ENCODE measurements around the gene GRIN3B. TPM values are rescaled to one million over a fixed set of nuclear protein-coding genes. Genes with fewer than 3 reads are reported as not detected.

Gene GRIN3B
- total and polyA plus RNA-seq, 8 donors = 0.03 TPM; not detected in 7

- WGBS, 5 donors = 73 to 85% (median 78%) methylated on average over 26 to 37 of the region's 37 CpGs
- no peak overlapping the region for H3K27ac ChIP-seq
- TF ChIP-seq POLR2A (IDR thresholded peaks at IDR 0.05) (no peak), POLR2AphosphoS5 (IDR thresholded peaks at IDR 0.05) (no peak), EP300 (IDR thresholded peaks at IDR 0.05) (no peak)
- TF ChIP-seq, protein P1, sequence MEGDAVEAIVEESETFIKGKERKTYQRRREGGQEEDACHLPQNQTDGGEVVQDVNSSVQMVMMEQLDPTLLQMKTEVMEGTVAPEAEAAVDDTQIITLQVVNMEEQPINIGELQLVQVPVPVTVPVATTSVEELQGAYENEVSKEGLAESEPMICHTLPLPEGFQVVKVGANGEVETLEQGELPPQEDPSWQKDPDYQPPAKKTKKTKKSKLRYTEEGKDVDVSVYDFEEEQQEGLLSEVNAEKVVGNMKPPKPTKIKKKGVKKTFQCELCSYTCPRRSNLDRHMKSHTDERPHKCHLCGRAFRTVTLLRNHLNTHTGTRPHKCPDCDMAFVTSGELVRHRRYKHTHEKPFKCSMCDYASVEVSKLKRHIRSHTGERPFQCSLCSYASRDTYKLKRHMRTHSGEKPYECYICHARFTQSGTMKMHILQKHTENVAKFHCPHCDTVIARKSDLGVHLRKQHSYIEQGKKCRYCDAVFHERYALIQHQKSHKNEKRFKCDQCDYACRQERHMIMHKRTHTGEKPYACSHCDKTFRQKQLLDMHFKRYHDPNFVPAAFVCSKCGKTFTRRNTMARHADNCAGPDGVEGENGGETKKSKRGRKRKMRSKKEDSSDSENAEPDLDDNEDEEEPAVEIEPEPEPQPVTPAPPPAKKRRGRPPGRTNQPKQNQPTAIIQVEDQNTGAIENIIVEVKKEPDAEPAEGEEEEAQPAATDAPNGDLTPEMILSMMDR (IDR thresholded peaks at IDR 0.05) = no peak
- peaks cover 0 to 19% (median 11%) of the 10 kb centered on the region in 4 donors for H3K9me3 ChIP-seq
- intact Hi-C loops (cut with DNase I; ENCODE audit: low total_unique reads) = no loop called here
- no peak overlapping the region for H3K4me3 ChIP-seq
- H3K4me1 ChIP-seq = no peaks in the 10 kb centered on the region
- DNase-seq = no peak
- peaks cover 14 to 28% (median 27%) of the 10 kb centered on the region in 4 donors for H3K36me3 ChIP-seq
- H3K27me3 ChIP-seq = peaks cover 0 to 7% (median 0%) of the 10 kb centered on the region in 3 donors
These were observed 25.5 kb upstream of the GRIN3B start for GRCh38 chr19:974564-975257.

- intact Hi-C loops (cut with DNase I; ENCODE audit: low total_unique reads) = no loop called here
These were observed 23.7 kb upstream of the GRIN3B start for GRCh38 chr19:976476-976875.

GRCh38 chr19:977058-977464 is 23.2 kb upstream of the GRIN3B start:
- Histone ChIP-seq H3K9me3 (no peaks in the 10 kb centered on the region), H3K4me1 (peaks cover 0 to 9% (median 8%) of the 10 kb centered on the region in 4 donors), H3K27me3 (peaks cover 0 to 12% (median 0%) of the 10 kb centered on the region in 3 donors), H3K36me3 (peaks cover 0 to 4% (median 4%) of the 10 kb centered on the region in 4 donors), H3K27ac (no peak overlapping the region), H3K4me3 (no peak overlapping the region)
- DNase-seq = no peak
- TF ChIP-seq, protein P1 (IDR thresholded peaks at IDR 0.05) = no peak
- no peak for TF ChIP-seq EP300 (IDR thresholded peaks at IDR 0.05)
- no peak for TF ChIP-seq POLR2AphosphoS5 (IDR thresholded peaks at IDR 0.05)
- TF ChIP-seq POLR2A (IDR thresholded peaks at IDR 0.05) = no peak
- intact Hi-C loops (cut with DNase I; ENCODE audit: low total_unique reads) = no loop called here
- 74 to 89% (median 83%) methylated on average over 12 to 24 of the region's 24 CpGs for WGBS, 5 donors

More at GRCh38 chr19:976476-976875, 23.7 kb upstream of the GRIN3B start:
- no peak overlapping the region for H3K4me3 ChIP-seq
- H3K27me3 ChIP-seq = peaks cover 0 to 12% (median 0%) of the 10 kb centered on the region in 3 donors
- H3K4me1 ChIP-seq = peaks cover 0 to 9% (median 8%) of the 10 kb centered on the region in 4 donors
- no peak for DNase-seq
- no peak overlapping the region for H3K27ac ChIP-seq
- TF ChIP-seq POLR2AphosphoS5 (IDR thresholded peaks at IDR 0.05) (no peak), EP300 (IDR thresholded peaks at IDR 0.05) (no peak), POLR2A (IDR thresholded peaks at IDR 0.05) (no peak)
- TF ChIP-seq, protein P1 (IDR thresholded peaks at IDR 0.05) = no peak
- WGBS, 5 donors = 79 to 90% (median 83%) methylated on average over 7 to 10 of the region's 10 CpGs
- peaks cover 0 to 10% (median 9%) of the 10 kb centered on the region in 4 donors for H3K36me3 ChIP-seq
- H3K9me3 ChIP-seq = peaks cover 0 to 4% (median 2%) of the 10 kb centered on the region in 4 donors

DNA sequence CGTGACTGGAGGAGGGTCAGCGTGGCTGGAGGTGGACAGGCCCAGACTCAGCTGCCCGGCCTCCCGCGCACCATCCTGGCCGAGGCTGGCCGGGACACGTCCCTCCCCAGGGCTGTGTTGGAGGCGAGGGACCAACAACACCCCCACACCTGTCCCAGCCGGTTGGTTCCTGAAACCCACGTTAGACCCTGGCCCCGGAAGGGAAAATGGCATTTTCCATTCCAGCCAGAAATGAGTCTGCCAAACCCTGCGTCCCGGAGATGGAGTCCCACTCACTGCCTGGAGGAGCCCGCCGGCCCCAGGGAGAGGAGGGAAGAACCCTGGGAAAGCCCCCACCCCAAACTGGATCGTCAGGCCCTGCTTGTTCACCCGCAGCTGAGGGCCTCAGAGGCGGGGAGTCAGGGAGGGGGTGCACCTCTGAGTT is 20.9 kb upstream of the GRIN3B start:
- H3K9me3 ChIP-seq = no peaks in the 10 kb centered on the region
- intact Hi-C loops (cut with DNase I; ENCODE audit: low total_unique reads) = no loop called here
- no peak overlapping the region for H3K4me3 ChIP-seq
- DNase-seq = peak in 1 of 2 donors; percentile 58
- H3K36me3 ChIP-seq = no peaks in the 10 kb centered on the region
- peaks cover 0 to 12% (median 0%) of the 10 kb centered on the region in 3 donors for H3K27me3 ChIP-seq
- TF ChIP-seq EP300 (IDR thresholded peaks at IDR 0.05) = no peak
- no peak for TF ChIP-seq POLR2A (IDR thresholded peaks at IDR 0.05)
- TF ChIP-seq, protein P1 (IDR thresholded peaks at IDR 0.05) = no peak
- no peak for TF ChIP-seq POLR2AphosphoS5 (IDR thresholded peaks at IDR 0.05)
- WGBS, 5 donors = 60 to 82% (median 75%) methylated on average over 18 to 19 of the region's 19 CpGs
- H3K4me1 ChIP-seq = peaks cover 5 to 28% (median 25%) of the 10 kb centered on the region in 4 donors
- no peak overlapping the region for H3K27ac ChIP-seq
